Hematopoietic multipotent progenitor cell treated with erythropoietin and hydrocortisone succinate and interleukin-3 and kit ligand, for 15 days (in vitro differentiated cells): ENCODE data around the gene IFIT2.
"Not testable (repeated sequence)": the region's sequence is repeated elsewhere in the genome, so short reads cannot be mapped to it uniquely, and the experiment has no call there.

Source experiments
- DNase-seq: peaks from one replicate; pipeline ENCODE4 v3.0.0-alpha.2; 2015; ENCODE audit warnings: low spot score

Gene IFIT2

GRCh38 chr10:89342206-89342958, 40.5 kb downstream of the IFIT2 start:
- DNase-seq, result no peak

GRCh38 chr10:89343089-89343767, 41.4 kb downstream of the IFIT2 start:
- no peak for DNase-seq

- DNase-seq, result no peak
Measured at GRCh38 chr10:89344156-89344555, 42.3 kb downstream of the IFIT2 start.

- no peak for DNase-seq
Measured at GRCh38 chr10:89345367-89346000, 43.6 kb downstream of the IFIT2 start.

- no peak for DNase-seq
Measured at GRCh38 chr10:89346405-89347254, 44.8 kb downstream of the IFIT2 start.

- DNase-seq, result no peak
Measured at GRCh38 chr10:89347701-89348457, 46.0 kb downstream of the IFIT2 start.

- no peak for DNase-seq
Measured at GRCh38 chr10:89348481-89348880, 46.6 kb downstream of the IFIT2 start.

GRCh38 chr10:89348975-89349374, 47.1 kb downstream of the IFIT2 start:
- no peak for DNase-seq

GRCh38 chr10:89350631-89351315, 48.9 kb downstream of the IFIT2 start:
- not testable (repeated sequence) for DNase-seq

- DNase-seq, result no peak
Measured at GRCh38 chr10:89351412-89351779, 49.5 kb downstream of the IFIT2 start.

- no peak for DNase-seq
Measured at GRCh38 chr10:89351780-89352597, 50.1 kb downstream of the IFIT2 start.

GRCh38 chr10:89352802-89353201, 51.0 kb downstream of the IFIT2 start:
- DNase-seq, result peak; percentile 32

- DNase-seq, result no peak
Measured at GRCh38 chr10:89355394-89355931, 53.6 kb downstream of the IFIT2 start.

- DNase-seq, result no peak
Measured at GRCh38 chr10:89357096-89357495, 55.2 kb downstream of the IFIT2 start.

GRCh38 chr10:89357975-89358374, 56.1 kb downstream of the IFIT2 start:
- no peak for DNase-seq
